ENCODE measurements around the gene SIRPB2.

SIRPB2 gene

DNA sequence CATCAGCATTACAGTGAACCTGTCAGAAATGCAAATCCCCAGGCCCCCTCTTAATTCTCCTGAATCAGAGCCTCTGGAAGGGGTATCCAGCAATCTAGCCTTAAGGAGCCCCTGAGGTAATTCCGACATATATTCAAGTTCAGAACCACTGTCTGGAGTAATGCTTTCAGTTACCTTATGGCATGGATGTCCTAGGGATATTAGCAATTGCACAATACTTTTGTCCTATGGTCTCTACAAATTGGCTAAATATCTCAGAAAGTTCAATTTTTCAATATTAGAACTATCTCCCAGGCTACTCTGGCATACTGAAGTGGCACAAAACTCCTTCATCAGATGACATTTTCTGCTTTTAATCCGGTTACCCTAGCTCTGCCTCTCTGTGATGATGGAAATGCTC, 30.9 kb downstream of the SIRPB2 start:
- Histone ChIP-seq H3K9ac (no peak overlapping the region), H3K79me2 (ENCODE audit: insufficient read depth, low read depth) (peaks cover 27% of the 10 kb centered on the region), H2AFZ (ENCODE audit: low read depth) (no peak overlapping the region), H3K4me2 (no peak overlapping the region), H4K20me1 (ENCODE audit: insufficient read depth) (peaks cover 6% of the 10 kb centered on the region), H3K4me3 (IDR thresholded peaks at IDR 0.05; ENCODE audit: insufficient read depth, low read depth, low read length) (no peak overlapping the region), H3K27ac (no peak overlapping the region), H3K4me1 (ENCODE audit: low read depth, poor library complexity, severe bottlenecking) (peaks cover 18% of the 10 kb centered on the region), H3K27me3 (ENCODE audit: insufficient read depth, low read depth) (no peaks in the 10 kb centered on the region), H3K36me3 (ENCODE audit: insufficient read depth) (peaks cover 10% of the 10 kb centered on the region; the same call in 1 of the 2 replicates)
- TF ChIP-seq, protein P1, sequence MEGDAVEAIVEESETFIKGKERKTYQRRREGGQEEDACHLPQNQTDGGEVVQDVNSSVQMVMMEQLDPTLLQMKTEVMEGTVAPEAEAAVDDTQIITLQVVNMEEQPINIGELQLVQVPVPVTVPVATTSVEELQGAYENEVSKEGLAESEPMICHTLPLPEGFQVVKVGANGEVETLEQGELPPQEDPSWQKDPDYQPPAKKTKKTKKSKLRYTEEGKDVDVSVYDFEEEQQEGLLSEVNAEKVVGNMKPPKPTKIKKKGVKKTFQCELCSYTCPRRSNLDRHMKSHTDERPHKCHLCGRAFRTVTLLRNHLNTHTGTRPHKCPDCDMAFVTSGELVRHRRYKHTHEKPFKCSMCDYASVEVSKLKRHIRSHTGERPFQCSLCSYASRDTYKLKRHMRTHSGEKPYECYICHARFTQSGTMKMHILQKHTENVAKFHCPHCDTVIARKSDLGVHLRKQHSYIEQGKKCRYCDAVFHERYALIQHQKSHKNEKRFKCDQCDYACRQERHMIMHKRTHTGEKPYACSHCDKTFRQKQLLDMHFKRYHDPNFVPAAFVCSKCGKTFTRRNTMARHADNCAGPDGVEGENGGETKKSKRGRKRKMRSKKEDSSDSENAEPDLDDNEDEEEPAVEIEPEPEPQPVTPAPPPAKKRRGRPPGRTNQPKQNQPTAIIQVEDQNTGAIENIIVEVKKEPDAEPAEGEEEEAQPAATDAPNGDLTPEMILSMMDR (conservative IDR thresholded peaks at IDR 0.05; ENCODE audit: low read depth, low read length), result no peak

DNA sequence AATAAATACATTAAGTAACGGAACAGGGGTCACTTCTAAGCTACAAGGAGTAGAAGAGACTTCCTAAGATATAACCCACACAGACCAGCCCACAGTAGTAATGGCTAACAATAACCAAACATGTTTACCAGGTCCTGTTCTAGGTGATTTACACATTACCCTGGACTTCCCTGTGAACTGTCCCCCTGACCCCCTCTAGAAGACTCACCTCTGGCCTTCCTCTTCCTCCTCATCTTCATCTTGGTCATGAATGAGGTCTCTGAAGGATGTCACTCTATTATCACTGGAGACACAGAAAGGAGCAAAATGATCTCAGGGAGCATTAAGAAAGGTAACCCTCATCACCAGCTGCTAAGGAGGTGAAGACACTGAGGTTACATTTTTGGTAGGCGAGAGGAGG, 33.2 kb downstream of the SIRPB2 start:
- Histone ChIP-seq H3K79me2 (ENCODE audit: insufficient read depth, low read depth) (peaks cover 5% of the 10 kb centered on the region; the same call in 1 of the 2 replicates), H4K20me1 (ENCODE audit: insufficient read depth) (no peaks in the 10 kb centered on the region), H3K4me2 (no peak overlapping the region), H3K27ac (no peak overlapping the region), H3K4me1 (ENCODE audit: low read depth, poor library complexity, severe bottlenecking) (no peaks in the 10 kb centered on the region), H2AFZ (ENCODE audit: low read depth) (no peak overlapping the region), H3K4me3 (IDR thresholded peaks at IDR 0.05; ENCODE audit: insufficient read depth, low read depth, low read length) (no peak overlapping the region), H3K36me3 (ENCODE audit: insufficient read depth) (peaks cover 26% of the 10 kb centered on the region; the same call in 1 of the 2 replicates), H3K27me3 (ENCODE audit: insufficient read depth, low read depth) (no peaks in the 10 kb centered on the region), H3K9ac (no peak overlapping the region)
- TF ChIP-seq, protein P1 (conservative IDR thresholded peaks at IDR 0.05; ENCODE audit: low read depth, low read length), result no peak

DNA sequence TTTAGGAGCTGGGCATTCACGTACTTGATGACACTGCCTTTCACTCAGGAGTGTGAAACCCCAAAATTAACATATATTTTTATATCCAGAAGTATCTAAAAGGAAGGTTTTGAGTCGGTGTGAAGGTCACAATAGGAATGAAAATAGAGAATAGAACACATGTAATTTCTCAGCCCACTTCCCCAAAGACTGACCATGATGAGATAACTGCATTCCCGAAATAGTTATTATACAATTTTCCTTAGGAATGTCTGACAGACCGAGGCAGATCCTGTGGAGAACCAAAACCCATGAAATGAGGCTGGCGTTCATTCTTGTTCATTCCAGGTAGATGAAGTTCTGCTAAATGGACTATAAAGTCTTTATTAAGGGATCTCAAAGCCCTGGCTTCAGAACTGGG, 34.9 kb downstream of the SIRPB2 start:
- peaks cover 5% of the 10 kb centered on the region; the same call in 1 of the 2 replicates for H3K79me2 ChIP-seq (ENCODE audit: insufficient read depth, low read depth)
- no peak overlapping the region for H3K4me2 ChIP-seq
- H2AFZ ChIP-seq (ENCODE audit: low read depth), result no peak overlapping the region
- no peak overlapping the region for H3K27ac ChIP-seq
- H3K4me1 ChIP-seq (ENCODE audit: low read depth, poor library complexity, severe bottlenecking), result no peaks in the 10 kb centered on the region
- peaks cover 39% of the 10 kb centered on the region for H3K36me3 ChIP-seq (ENCODE audit: insufficient read depth)
- H3K27me3 ChIP-seq (ENCODE audit: insufficient read depth, low read depth), result no peaks in the 10 kb centered on the region
- no peak overlapping the region for H3K4me3 ChIP-seq (IDR thresholded peaks at IDR 0.05; ENCODE audit: insufficient read depth, low read depth, low read length)
- H4K20me1 ChIP-seq (ENCODE audit: insufficient read depth), result no peaks in the 10 kb centered on the region
- no peak overlapping the region for H3K9ac ChIP-seq
- TF ChIP-seq, protein P1 (conservative IDR thresholded peaks at IDR 0.05; ENCODE audit: low read depth, low read length), result no peak

DNA sequence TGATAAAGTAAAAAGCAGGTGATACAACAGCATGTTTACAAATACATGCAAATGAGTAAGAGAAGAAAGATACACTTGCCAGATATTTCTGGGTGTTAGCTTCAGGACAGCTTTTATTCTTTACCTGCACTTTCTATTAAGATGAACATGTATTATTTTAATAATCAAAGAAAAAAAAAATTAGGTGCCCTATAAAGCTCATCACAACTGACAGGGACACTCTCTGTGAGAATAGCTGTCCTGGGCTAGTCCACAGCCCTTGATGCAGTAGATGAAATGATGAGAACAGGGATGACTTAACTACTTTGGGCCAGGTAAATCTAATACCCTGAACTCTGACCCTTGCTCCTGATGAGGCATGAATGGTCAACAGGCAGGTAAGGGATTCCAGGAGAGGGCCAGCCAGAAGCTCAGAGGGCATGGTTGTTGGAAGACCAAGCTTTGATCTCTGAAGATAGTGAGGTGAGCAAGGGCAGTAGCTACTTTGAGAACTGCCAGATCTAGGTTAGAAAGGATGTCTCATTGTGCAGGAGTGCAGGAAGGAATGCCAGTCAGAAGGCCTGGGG, 40.2 kb downstream of the SIRPB2 start:
- Histone ChIP-seq H4K20me1 (ENCODE audit: insufficient read depth) (no peaks in the 10 kb centered on the region), H3K9ac (no peak overlapping the region), H3K4me3 (IDR thresholded peaks at IDR 0.05; ENCODE audit: insufficient read depth, low read depth, low read length) (no peak overlapping the region)

More for the DNA sequence above, 40.2 kb downstream of the SIRPB2 start:
- TF ChIP-seq, protein P1 (conservative IDR thresholded peaks at IDR 0.05; ENCODE audit: low read depth, low read length), result no peak
- no peak overlapping the region for H3K27ac ChIP-seq
- H3K27me3 ChIP-seq (ENCODE audit: insufficient read depth, low read depth), result no peaks in the 10 kb centered on the region
- H3K79me2 ChIP-seq (ENCODE audit: insufficient read depth, low read depth), result no peaks in the 10 kb centered on the region
- H2AFZ ChIP-seq (ENCODE audit: low read depth), result no peak overlapping the region
- H3K4me1 ChIP-seq (ENCODE audit: low read depth, poor library complexity, severe bottlenecking), result no peaks in the 10 kb centered on the region
- H3K4me2 ChIP-seq, result no peak overlapping the region
- H3K36me3 ChIP-seq (ENCODE audit: insufficient read depth), result peaks cover 32% of the 10 kb centered on the region
